ENCODE measurements around the gene ZNF761. TPM values are rescaled to one million over a fixed set of nuclear protein-coding genes. Genes with fewer than 3 reads are reported as not detected.

Gene ZNF761
- total RNA-seq: 10 to 100 TPM; 11.2 to 15.9 TPM
- polyA plus RNA-seq (ENCODE audit: insufficient read depth, low read depth, low replicate concordance): 6.4 TPM
- long read RNA-seq, donor 1: 0 reads
- long read RNA-seq, donor 2: 0 reads

DNA sequence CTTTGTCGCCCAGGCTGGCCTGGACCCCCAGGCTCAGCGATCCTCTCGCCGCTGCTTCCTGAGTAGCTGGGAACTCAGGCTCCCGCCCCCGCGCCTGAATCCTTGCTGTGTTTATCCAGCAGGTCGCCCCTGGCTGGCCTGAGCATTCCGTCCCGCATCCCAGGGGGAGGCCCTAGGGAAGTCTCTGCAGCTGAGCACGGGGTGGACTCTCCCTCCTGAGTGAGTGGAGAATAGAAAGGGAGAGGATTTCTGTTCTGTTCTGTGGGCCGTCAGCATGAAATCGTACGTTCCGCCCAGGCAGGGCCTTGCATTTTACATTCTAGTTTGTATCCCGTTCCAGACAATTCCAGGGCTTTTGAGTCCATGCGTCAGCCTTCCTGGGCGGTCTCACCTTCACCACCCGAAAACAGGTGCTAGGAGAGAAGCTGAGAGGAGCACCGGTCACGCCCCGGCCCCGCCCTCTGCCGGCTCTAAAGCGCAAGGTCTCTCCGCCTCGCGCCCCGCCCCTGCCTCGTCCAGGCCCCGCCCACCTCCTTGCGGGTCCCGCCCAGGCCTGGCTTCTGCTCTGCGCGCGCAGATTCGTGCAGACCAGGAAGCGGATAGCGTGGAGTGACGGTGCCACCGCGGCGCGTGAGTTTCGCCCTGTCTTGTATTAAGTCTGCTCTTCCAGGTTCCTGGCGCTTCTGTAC is at the start of gene ZNF761:
Gene ZNF761 (plus strand): TSS at position 586 of the 689 bp plus-strand sequence. CDS start 15,285 bp downstream, outside the sequence.
- TF ChIP-seq, protein P1, sequence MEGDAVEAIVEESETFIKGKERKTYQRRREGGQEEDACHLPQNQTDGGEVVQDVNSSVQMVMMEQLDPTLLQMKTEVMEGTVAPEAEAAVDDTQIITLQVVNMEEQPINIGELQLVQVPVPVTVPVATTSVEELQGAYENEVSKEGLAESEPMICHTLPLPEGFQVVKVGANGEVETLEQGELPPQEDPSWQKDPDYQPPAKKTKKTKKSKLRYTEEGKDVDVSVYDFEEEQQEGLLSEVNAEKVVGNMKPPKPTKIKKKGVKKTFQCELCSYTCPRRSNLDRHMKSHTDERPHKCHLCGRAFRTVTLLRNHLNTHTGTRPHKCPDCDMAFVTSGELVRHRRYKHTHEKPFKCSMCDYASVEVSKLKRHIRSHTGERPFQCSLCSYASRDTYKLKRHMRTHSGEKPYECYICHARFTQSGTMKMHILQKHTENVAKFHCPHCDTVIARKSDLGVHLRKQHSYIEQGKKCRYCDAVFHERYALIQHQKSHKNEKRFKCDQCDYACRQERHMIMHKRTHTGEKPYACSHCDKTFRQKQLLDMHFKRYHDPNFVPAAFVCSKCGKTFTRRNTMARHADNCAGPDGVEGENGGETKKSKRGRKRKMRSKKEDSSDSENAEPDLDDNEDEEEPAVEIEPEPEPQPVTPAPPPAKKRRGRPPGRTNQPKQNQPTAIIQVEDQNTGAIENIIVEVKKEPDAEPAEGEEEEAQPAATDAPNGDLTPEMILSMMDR (IDR thresholded peaks at IDR 0.05): peak in 1 of 3 experiments; percentile 58
- peak; percentile 72 for TF ChIP-seq POLR2A (IDR thresholded peaks at IDR 0.05)
- peak; percentile 98 for DNase-seq
- intact Hi-C loops (cut with DNase I; ENCODE audit: low total_unique reads): no loop called here
- peak within 1 kb of the TSS; percentile 70 to 82 for H3K27ac ChIP-seq
- no peaks in the 10 kb centered on the region for H3K27me3 ChIP-seq
- no peaks in the 10 kb centered on the region for H3K9me3 ChIP-seq
- peak within 1 kb of the TSS; percentile 63 to 77 for H3K4me3 ChIP-seq
- peaks cover 3% of the 10 kb centered on the region for H3K4me1 ChIP-seq
- WGBS, 2 donors: 0 to 1% methylated on average over 27 to 44 of the region's 46 CpGs
- H3K36me3 ChIP-seq (ENCODE audit: low read depth, missing control alignments): no peaks in the 10 kb centered on the region

DNA sequence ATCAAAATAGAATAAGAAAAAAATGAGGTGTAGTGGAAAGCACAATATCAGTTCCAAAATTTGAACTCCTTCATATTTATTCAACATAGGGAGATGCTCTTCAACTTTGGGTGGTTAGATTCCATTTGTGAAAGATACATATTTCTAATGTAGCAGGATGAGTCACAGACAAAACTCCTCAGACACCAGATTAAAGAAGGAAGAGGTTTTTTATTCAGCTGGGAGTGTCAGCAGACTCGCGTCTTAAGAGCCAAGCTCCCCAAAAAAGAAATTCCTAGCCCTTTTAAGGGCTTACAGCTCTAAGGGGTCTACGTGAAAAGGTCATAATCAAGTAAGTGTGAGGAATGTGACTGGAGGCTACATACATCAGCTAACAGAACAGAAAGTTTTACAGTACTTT is 43.6 kb upstream of the ZNF761 start:
- Histone ChIP-seq H3K27me3 (no peaks in the 10 kb centered on the region), H3K4me3 (no peak overlapping the region), H3K27ac (no peak overlapping the region), H3K9me3 (no peaks in the 10 kb centered on the region), H3K4me1 (no peaks in the 10 kb centered on the region), H3K36me3 (ENCODE audit: low read depth, missing control alignments) (no peaks in the 10 kb centered on the region)
- 68 to 73% methylated on average over 3 of the region's 3 CpGs for WGBS, 2 donors
- DNase-seq: no peak
- intact Hi-C loops (cut with DNase I; ENCODE audit: low total_unique reads): no loop called here
- TF ChIP-seq, protein P1 (IDR thresholded peaks at IDR 0.05): no peak
- TF ChIP-seq POLR2A (IDR thresholded peaks at IDR 0.05): no peak

DNA sequence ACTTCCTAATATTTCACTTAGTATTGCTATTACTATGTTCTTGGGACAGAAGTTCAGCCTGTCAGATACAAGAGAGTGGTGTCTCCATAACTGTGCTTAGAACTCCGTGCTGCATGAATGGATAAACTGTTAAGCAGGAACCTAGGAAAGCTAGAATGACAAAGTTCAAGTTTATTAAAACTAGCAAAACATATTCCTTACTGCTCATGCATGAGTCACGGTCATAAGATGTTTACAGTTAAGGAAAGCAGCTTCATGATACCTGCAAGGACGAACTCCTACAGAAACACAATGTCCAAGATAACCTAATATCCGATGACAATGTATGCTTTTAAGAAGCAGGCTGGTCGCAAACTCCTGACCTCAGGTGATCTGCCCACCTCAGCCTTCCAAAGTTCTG is 42.9 kb upstream of the ZNF761 start:
- Histone ChIP-seq H3K9me3 (no peaks in the 10 kb centered on the region), H3K27ac (no peak overlapping the region), H3K27me3 (no peaks in the 10 kb centered on the region), H3K4me1 (no peaks in the 10 kb centered on the region), H3K4me3 (no peak overlapping the region), H3K36me3 (ENCODE audit: low read depth, missing control alignments) (no peaks in the 10 kb centered on the region)
- 82% methylated on average over 5 of the region's 5 CpGs for WGBS, 2 donors
- intact Hi-C loops (cut with DNase I; ENCODE audit: low total_unique reads): no loop called here
- TF ChIP-seq POLR2A (IDR thresholded peaks at IDR 0.05): no peak
- TF ChIP-seq, protein P1 (IDR thresholded peaks at IDR 0.05): no peak
- no peak for DNase-seq

DNA sequence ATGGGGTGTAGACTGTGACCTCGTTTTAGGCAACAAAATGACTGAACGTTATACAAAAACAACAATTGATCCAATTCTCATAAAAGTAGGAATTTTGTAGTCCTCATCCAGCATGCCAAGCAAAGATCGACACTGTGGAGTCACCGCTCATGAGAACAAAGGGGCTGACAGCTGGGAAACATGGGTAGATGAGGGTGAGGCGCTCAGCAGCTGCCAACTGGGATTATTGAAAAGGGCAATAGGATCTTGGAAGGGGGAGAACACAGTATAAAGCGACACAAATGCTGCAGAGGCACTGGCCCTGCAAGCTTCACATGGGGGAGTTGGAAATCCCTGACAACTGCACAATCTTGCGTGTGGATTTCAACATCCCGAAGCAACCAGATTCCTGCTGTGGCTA is 42.2 kb upstream of the ZNF761 start:
- H3K36me3 ChIP-seq (ENCODE audit: low read depth, missing control alignments): no peaks in the 10 kb centered on the region
- TF ChIP-seq, protein P1 (IDR thresholded peaks at IDR 0.05): no peak
- TF ChIP-seq POLR2A (IDR thresholded peaks at IDR 0.05): no peak
- no peaks in the 10 kb centered on the region for H3K9me3 ChIP-seq
- H3K27me3 ChIP-seq: no peaks in the 10 kb centered on the region
- intact Hi-C loops (cut with DNase I; ENCODE audit: low total_unique reads): no loop called here
- 61 to 68% methylated on average over 8 of the region's 8 CpGs for WGBS, 2 donors
- H3K4me3 ChIP-seq: peak overlapping the region; percentile 32 to 49
- no peaks in the 10 kb centered on the region for H3K4me1 ChIP-seq
- no peak overlapping the region for H3K27ac ChIP-seq
- no peak for DNase-seq

DNA sequence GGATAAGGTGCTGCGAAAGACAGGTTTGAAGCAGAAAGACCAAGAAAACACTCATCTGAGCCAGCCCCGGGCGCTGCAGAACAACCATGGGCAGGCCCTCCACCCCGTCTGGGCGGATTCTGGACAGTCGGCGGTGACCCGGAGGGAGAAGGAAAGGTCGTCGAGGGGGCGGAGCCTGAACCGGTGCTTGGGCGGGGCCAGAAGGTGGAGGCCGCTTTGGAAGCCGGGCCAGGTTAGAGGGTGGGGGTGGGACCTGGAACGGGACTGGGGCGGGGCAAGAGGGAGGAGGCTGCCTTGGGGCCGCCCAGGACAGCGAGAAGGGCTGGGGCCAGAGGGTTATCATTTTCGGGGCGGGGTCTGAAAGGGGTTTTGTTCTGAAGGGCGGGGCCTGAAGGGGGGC is 41.8 kb upstream of the ZNF761 start:
- WGBS, 2 donors: 17 to 35% methylated on average over 19 to 22 of the region's 22 CpGs
- TF ChIP-seq POLR2A (IDR thresholded peaks at IDR 0.05): no peak
- TF ChIP-seq, protein P1 (IDR thresholded peaks at IDR 0.05): no peak
- H3K36me3 ChIP-seq (ENCODE audit: low read depth, missing control alignments): no peaks in the 10 kb centered on the region
- DNase-seq: peak; percentile 76
- no peaks in the 10 kb centered on the region for H3K9me3 ChIP-seq
- no peaks in the 10 kb centered on the region for H3K4me1 ChIP-seq
- peak overlapping the region; percentile 32 to 49 for H3K4me3 ChIP-seq
- H3K27ac ChIP-seq: no peak overlapping the region
- intact Hi-C loops (cut with DNase I; ENCODE audit: low total_unique reads): no loop called here
- H3K27me3 ChIP-seq: no peaks in the 10 kb centered on the region
